GM21528 (cell line): ENCODE data around the gene NUMB.
A peak's percentile ranks its signal among the peaks of the same experiment; 100 is the strongest.

Experiments
- ATAC-seq: cut with Tn5 transposase; IDR thresholded peaks from one replicate; pipeline ENCODE4 v1.9.1; 2021; ENCODE audit warnings: mild to moderate bottlenecking, moderate library complexity; ENCODE audit not compliant: unreplicated experiment, low FRiP score

NUMB gene

GRCh38 chr14:73250317-73250713 is 208.0 kb downstream of the NUMB start:
- no peak for ATAC-seq

DNA sequence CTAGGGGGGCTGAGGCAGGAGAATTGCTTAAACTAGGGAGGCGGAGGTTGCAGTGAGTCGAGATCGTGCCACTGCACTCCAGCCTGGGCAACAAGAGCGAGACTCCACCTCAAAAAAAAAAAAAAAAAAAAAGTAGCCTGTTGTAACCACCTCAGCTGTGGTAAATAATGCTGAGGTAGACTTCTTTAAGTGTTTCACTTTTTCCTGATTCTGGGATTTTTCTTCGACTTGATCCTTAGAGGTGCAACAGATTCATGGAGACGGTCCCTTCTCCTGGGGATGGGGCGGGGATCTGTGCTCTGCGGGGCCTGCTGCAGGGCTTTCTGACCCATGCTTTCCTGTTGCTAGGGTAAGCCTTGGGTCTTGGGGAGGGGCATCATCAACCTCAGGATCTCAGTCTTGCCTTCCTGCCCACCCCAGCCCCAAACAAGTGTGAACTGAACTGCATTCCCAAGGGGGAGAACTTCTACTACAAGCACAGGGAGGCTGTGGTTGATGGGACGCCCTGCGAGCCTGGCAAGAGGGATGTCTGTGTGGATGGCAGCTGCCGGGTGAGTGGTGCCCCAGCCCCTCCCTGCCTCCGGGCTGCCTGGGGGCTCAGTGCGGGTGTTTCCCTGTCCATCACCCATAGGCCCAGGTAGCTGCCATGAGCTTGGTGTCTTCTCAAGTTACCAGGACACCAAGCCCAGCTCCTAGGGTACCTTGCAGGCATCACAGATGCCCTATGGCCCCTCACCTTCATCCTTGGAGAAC is 208.6 kb downstream of the NUMB start:
- ATAC-seq: no peak

GRCh38 chr14:73249108-73249507 is 209.2 kb downstream of the NUMB start:
- no peak for ATAC-seq

GRCh38 chr14:73248108-73248868 is 210.1 kb downstream of the NUMB start:
- ATAC-seq: peak; percentile 53

GRCh38 chr14:73246387-73247150 is 211.8 kb downstream of the NUMB start:
- ATAC-seq: no peak

- no peak for ATAC-seq
Observed at GRCh38 chr14:73245480-73246325, 212.6 kb downstream of the NUMB start.

DNA sequence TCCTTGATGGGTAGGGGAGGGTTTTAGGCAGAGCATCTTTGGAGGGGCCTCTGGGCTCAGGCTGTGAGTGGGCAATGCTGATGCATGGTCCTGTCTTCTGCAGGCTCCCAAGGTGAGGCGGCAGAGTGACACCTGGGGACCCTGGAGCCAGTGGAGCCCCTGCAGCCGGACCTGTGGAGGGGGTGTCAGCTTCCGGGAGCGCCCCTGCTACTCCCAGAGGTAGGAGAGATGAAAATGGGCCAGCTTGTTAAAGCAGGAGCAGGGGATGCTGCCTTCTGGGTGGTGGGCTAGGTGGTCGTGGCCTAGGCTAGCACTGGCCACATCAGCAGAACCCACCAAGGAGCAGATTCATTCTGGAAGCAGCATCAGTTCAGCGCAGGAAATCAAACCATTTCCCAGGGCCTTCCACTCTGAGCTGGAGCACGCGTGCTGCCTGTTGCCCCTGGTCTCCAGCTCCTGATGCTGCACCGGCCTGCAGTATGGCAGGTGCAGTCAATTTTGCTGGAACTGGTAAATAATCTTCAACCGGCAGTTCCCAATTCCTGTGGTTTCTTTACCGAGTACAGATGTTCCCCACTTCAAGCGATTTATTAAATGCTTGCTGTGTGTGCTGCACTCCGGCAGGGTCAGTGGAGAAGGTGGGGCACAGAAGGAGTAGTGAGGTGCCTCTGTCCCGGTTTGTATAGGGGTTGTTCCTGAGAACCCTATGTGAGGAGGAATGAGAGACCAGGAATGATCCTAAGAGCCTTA is 213.6 kb downstream of the NUMB start:
- no peak for ATAC-seq

DNA sequence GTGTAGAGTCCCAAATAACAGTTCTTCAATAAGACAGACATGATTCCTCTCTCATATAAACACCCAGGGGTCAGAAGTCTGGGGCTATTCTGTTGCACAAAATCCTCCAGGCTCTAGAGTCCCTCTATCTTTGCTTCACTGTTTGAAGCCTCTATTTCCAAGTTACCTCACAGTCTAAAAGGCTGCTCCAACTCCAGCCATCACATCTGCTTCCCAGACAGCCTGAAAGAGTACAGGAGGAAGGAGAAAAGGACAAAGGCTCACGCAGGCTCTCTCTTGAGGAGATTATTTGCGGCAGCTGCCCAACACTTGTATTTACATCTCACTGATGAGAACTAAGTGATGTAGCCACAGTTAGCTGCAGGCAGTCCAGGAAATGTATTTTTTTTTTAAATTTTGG is 214.6 kb downstream of the NUMB start:
- no peak for ATAC-seq

- no peak for ATAC-seq
Observed at GRCh38 chr14:73243341-73243740, 215.0 kb downstream of the NUMB start.

DNA sequence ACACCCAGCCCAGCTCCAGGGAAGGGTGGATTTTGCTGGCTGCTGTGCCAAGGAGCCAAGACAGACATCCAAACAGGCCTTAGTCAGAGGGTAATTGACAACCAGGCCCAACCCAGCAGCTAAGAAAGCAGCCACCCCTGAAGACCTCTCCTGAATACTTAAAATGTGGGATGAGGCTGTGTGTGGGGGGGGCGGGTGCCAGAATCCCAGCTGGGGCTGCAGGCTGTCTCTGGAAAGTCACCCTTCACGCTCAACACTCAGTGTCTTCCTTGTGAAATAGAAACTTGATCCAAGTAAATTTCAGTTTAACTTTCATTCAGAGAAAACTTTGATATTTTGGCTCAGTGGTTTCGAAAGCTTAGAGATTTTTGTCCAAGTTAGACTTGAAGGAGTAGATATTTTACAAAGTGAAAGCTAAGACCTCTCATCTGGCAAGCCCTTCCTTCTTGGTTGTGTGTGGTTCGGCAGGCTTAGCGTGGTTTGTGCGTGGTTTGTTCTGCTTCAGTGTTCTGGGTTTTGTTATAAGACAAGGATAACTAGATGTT is 215.9 kb downstream of the NUMB start:
- ATAC-seq: no peak

GRCh38 chr14:73241481-73242165 is 216.7 kb downstream of the NUMB start:
- ATAC-seq: no peak

DNA sequence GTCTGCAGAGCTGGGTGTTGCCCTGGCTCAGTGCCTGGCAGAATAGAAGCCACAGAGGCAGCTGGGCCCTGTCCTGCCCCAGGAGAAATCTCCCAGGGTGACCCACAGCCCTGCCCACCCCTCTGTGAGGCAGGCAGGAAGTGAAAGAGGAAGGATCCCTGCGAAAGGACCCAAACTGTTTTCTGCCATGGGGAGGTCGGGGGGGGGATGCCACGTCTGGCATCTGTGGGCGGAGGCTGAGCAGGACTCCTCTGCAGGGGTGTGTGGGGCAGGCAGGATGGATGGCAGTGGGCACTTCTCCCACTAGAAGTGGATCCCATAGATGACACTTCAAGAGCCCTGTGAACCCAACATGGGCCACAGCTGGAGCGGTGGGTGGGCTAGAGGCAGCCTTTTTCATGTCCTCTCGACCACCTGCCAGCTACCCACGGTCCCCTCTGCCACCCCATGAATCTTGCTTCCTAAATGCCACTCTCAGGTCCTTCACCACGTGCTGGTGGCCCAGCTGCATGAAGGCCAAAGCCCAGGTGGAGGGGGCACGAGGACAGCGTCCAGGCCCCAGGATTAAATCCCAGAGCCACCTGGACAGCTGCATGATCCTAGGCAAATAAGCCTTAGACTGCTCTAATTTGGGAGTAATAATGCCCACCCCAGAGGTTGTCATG is 217.4 kb downstream of the NUMB start:
- ATAC-seq: no peak

DNA sequence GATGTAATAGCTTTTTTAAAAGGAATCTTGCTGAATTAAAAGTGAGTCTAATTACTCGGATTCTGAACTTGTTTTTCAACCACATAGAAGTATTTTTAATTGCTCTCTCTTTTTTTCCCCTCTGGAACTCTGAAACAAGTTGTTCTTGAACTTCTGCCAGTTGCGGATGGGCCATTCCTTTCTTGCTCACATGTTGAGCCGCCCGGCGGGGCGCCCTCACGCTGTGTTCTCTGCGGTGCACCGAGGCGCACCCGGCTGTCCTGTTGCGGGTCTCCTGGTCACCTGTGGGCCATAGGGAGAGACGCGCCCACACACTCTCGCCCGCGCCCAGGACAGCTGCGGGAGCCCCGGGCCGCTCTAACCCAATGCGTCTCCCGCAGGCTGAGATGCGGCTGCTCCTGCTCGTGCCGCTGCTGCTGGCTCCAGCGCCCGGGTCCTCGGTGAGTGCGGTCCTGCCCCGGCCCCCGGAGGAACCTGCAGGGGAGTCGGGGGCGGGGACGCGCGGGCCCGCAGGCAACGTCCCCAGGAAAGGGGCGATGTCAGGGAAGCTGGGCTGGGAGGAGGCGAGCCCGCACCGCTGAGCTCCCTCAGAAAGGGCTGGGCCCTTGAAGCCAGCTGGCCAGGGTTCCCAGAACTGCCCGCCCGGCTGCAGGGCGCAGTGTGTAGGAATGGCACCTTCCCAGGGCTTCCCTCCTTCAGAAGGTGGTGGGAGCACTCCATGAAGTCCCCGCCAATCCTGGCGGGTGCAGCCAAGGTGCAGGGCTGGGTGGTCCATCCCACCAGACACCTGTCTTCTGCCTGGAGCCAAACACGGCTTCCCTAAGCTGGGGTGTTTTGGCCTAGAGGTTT is 218.7 kb downstream of the NUMB start:
- ATAC-seq: no peak

GRCh38 chr14:73238941-73239340 is 219.4 kb downstream of the NUMB start:
- no peak for ATAC-seq

DNA sequence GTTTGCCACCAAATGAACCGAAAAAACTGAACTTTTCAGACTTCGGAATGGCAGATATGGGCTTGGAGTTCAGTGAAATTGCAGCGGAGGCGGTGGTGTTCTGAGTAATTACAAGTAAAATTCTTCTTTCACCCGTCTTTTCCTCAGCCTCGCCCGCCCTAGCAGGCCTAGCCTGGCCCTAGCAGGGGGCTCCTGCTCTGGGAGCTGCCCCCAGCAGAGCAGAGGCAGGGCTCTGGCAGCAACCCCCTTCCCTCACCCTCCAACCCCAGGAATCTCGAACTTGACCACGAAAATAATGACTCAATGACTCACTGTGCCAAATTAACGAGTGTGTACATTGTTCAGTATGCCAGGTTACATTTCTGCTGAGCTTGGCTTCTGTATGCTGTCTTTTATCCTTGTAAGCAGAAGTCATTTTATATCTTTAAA is 219.9 kb downstream of the NUMB start:
- ATAC-seq: no peak

GRCh38 chr14:73237786-73238423 is 220.4 kb downstream of the NUMB start:
- no peak for ATAC-seq

- ATAC-seq: no peak
Observed at GRCh38 chr14:73237219-73237785, 221.0 kb downstream of the NUMB start, which contains the start of gene PAPLN. TSS of gene PAPLN (plus strand) at chr14:73237506. CDS start at chr14:73239779, 2,273 bp downstream.
